Activated CD8-positive, alpha-beta T cell treated with anti-CD3 and anti-CD28 coated beads for 36 hours (primary cell): ENCODE data around the gene ZNF771. TPM values are rescaled to one million over a fixed set of nuclear protein-coding genes. Genes with fewer than 3 reads are reported as not detected.

Experiments used
- ATAC-seq: fragments of 200-7000 bp; cut with Tn5 transposase; one replicate; pipeline ENCODE4 v1.10.0; 2021; ENCODE audit warnings: mild to moderate bottlenecking, moderate library complexity
- CTCF ChIA-PET: fragments of 350-600 bp; sonication (Branson Sonifier 250); formaldehyde crosslinking; loops from one replicate; lab custom pipeline; 2021; ENCODE audit warnings: antibody characterized with exemption; lab: Charles Lee
- POLR2A ChIA-PET: fragments of 350-600 bp; sonication (Branson Sonifier 250); formaldehyde crosslinking; loops from one replicate; lab custom pipeline; 2021; ENCODE audit warnings: antibody characterized with exemption; lab: Charles Lee
- DNase-seq: peaks from one replicate; pipeline ENCODE4 v3.0.0-alpha.2; 2020
- H3K27ac Mint-ChIP-seq: one replicate; pipeline ENCODE4 v1.8.0; 2021; ENCODE audit warnings: mild to moderate bottlenecking, mixed read lengths
- H3K27me3 Mint-ChIP-seq: one replicate; pipeline ENCODE4 v1.8.0; 2021; ENCODE audit warnings: mixed read lengths
- H3K36me3 Mint-ChIP-seq: one replicate; pipeline ENCODE4 v1.8.0; 2021; ENCODE audit warnings: low read depth, mixed read lengths
- H3K4me1 Mint-ChIP-seq: one replicate; pipeline ENCODE4 v1.8.0; 2021; ENCODE audit warnings: low read depth, mixed read lengths
- H3K4me3 Mint-ChIP-seq: one replicate; pipeline ENCODE4 v1.8.0; 2021; ENCODE audit warnings: mild to moderate bottlenecking, moderate library complexity, mixed read lengths
- H3K9me3 Mint-ChIP-seq: one replicate; pipeline ENCODE4 v1.8.0; 2021; ENCODE audit warnings: mixed read lengths
- intact Hi-C: fragments of 100-400 bp; cut with micrococcal nuclease; formaldehyde crosslinking; loops from one replicate; pipeline ENCODE4 v1.10.0; 2022
- total RNA-seq, 2 experiments: library from RNA; stranded (reverse); gene quantifications; one replicate each; pipeline ENCODE4 v1.2.3, GENCODE V29; 2021
- TF ChIP-seq, protein P1 (sequence below): fragments of 200-600 bp; IDR thresholded peaks from one replicate; pipeline ENCODE4 v1.8.0; 2022; ENCODE audit warnings: antibody characterized with exemption, mild to moderate bottlenecking

Gene ZNF771
- total RNA-seq, 2 experiments from 2014 or later, result 5.4 to 6.6 TPM

DNA sequence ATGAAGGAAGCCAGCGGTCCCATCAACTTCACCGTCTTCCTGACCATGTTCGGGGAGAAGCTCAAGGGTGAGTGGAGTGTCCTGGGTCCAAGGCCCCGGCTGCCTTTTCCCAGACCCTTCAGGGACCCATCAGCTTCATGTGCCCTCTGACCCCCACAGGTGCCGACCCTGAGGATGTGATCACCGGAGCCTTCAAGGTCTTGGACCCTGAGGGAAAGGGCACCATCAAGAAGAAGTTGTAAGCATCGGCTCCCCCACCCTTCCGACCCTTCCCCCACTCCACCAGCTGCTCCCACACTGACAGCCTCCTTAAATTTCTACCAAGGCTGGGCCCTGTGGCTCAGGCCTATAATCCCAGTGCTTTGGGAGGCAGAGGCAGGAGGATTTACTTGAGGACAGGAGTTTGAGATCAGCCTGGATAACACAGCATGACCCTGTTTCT, 30.9 kb upstream of the ZNF771 start:
- peak overlapping the region; percentile 100 for H3K27ac Mint-ChIP-seq
- peaks cover 41% of the 10 kb centered on the region for H3K4me1 Mint-ChIP-seq
- ChIA-PET POLR2A (interaction anchor here (2.4 kb wide), 1 partner anchor 191 kb away, joined by 8 read pairs; no protein-coding TSS in a partner anchor), CTCF (interaction anchor here (1.2 kb wide), 1 partner anchor 33 kb away, joined by 5 read pairs; no protein-coding TSS in a partner anchor)
- no peak for DNase-seq
- intact Hi-C loops, result loop anchor here (10.0 kb wide), 2 partner anchors 282 to 312 kb away; partner anchors contain the start of genes ALDOA, TBX6 and YPEL3
- peaks cover 30% of the 10 kb centered on the region for H3K36me3 Mint-ChIP-seq
- ATAC-seq, result no peak
- peak overlapping the region; percentile 99 for H3K4me3 Mint-ChIP-seq
- TF ChIP-seq, protein P1, sequence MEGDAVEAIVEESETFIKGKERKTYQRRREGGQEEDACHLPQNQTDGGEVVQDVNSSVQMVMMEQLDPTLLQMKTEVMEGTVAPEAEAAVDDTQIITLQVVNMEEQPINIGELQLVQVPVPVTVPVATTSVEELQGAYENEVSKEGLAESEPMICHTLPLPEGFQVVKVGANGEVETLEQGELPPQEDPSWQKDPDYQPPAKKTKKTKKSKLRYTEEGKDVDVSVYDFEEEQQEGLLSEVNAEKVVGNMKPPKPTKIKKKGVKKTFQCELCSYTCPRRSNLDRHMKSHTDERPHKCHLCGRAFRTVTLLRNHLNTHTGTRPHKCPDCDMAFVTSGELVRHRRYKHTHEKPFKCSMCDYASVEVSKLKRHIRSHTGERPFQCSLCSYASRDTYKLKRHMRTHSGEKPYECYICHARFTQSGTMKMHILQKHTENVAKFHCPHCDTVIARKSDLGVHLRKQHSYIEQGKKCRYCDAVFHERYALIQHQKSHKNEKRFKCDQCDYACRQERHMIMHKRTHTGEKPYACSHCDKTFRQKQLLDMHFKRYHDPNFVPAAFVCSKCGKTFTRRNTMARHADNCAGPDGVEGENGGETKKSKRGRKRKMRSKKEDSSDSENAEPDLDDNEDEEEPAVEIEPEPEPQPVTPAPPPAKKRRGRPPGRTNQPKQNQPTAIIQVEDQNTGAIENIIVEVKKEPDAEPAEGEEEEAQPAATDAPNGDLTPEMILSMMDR, result no peak
- H3K9me3 Mint-ChIP-seq, result no peaks in the 10 kb centered on the region
- no peaks in the 10 kb centered on the region for H3K27me3 Mint-ChIP-seq

DNA sequence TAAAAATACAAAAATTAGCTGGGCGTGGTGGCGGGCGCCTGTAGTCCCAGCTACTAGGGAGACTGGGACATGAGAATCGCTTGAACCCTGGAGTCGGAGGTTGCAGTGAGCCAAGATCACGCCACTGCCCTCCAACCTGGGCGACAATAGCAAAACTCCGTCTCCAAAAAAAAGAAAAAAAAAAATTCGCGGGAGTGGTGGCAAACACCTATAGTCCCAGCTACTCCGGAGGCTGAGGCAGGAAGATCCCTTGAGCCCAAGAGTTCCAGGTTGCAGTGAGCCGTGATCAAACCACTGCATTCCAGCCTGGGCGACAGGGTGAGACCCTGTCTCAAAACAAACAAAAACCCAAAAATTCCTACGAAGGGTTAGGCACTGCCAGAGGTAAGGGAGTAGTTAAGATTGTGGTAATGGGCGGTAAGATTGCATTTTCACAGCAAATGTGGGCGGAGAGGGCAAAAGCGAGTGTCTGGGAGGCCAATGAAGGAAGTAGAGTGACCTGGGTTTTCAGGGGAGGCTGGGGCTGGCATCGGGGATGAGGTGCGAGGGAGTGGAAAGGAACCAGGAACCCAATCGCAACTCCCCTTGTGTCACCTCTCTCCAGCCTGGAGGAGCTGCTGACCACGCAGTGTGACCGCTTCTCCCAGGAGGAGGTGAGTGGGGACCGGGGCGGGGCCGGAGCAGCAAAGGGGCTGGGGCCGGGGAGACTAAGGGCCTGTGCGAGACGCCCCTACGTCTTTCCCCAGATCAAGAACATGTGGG, 30.2 kb upstream of the ZNF771 start:
- Mint-ChIP-seq H3K27ac (peak overlapping the region; percentile 100), H3K27me3 (no peaks in the 10 kb centered on the region), H3K9me3 (no peaks in the 10 kb centered on the region), H3K4me1 (peaks cover 36% of the 10 kb centered on the region), H3K36me3 (peaks cover 34% of the 10 kb centered on the region), H3K4me3 (peak overlapping the region; percentile 99)
- intact Hi-C loops, result loop anchor here (10.0 kb wide), 2 partner anchors 282 to 312 kb away; partner anchors contain the start of genes ALDOA, TBX6 and YPEL3
- ATAC-seq (no peak), DNase-seq (no peak)
- CTCF ChIA-PET, result interaction anchor here (1.2 to 1.6 kb wide), 2 partner anchors 32 to 148 kb away, joined by 3 to 5 read pairs; no protein-coding TSS in a partner anchor
- POLR2A ChIA-PET, result interaction anchor here (1.0 to 2.4 kb wide), 9 partner anchors 10 to 281 kb away, joined by 3 to 8 read pairs (median 4); partner anchors contain the start of gene ZNF48
- TF ChIP-seq, protein P1, result no peak

DNA sequence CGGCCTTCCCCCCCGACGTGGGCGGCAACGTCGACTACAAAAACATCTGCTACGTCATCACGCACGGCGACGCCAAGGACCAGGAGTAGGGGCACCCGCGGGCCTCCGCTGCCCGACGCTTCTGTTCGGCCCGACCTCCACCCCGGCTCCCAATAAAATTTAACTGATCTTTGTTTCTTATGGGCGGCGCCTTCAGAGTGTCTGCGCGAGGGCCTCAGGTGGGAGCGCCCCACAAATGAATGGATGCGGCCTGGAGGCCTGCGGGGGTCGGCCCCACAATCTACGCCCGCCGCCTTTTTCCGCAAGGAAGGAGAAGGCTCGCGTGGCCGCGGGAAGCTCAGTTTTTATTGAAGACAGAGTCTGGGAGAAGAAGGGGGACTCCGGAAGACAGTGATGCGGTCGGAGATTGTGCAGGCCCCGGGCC, 29.6 kb upstream of the ZNF771 start:
- H3K4me3 Mint-ChIP-seq, result peak overlapping the region; percentile 99
- ChIA-PET POLR2A (interaction anchor here (0.6 to 2.4 kb wide), 14 partner anchors 11 to 387 kb away, joined by 3 to 8 read pairs (median 4); partner anchors contain the start of gene ZNF48), CTCF (interaction anchor here (1.6 kb wide), 1 partner anchor 148 kb away, joined by 3 read pairs; no protein-coding TSS in a partner anchor)
- peak; percentile 37 for ATAC-seq
- DNase-seq, result peak; percentile 92
- no peaks in the 10 kb centered on the region for H3K27me3 Mint-ChIP-seq
- peak overlapping the region; percentile 100 for H3K27ac Mint-ChIP-seq
- H3K36me3 Mint-ChIP-seq, result peaks cover 34% of the 10 kb centered on the region
- intact Hi-C loops, result loop anchor here (10.0 kb wide), 2 partner anchors 283 to 313 kb away; partner anchors contain the start of genes ALDOA, TBX6 and YPEL3
- peaks cover 40% of the 10 kb centered on the region for H3K4me1 Mint-ChIP-seq
- TF ChIP-seq, protein P1, result no peak
- H3K9me3 Mint-ChIP-seq, result no peaks in the 10 kb centered on the region

DNA sequence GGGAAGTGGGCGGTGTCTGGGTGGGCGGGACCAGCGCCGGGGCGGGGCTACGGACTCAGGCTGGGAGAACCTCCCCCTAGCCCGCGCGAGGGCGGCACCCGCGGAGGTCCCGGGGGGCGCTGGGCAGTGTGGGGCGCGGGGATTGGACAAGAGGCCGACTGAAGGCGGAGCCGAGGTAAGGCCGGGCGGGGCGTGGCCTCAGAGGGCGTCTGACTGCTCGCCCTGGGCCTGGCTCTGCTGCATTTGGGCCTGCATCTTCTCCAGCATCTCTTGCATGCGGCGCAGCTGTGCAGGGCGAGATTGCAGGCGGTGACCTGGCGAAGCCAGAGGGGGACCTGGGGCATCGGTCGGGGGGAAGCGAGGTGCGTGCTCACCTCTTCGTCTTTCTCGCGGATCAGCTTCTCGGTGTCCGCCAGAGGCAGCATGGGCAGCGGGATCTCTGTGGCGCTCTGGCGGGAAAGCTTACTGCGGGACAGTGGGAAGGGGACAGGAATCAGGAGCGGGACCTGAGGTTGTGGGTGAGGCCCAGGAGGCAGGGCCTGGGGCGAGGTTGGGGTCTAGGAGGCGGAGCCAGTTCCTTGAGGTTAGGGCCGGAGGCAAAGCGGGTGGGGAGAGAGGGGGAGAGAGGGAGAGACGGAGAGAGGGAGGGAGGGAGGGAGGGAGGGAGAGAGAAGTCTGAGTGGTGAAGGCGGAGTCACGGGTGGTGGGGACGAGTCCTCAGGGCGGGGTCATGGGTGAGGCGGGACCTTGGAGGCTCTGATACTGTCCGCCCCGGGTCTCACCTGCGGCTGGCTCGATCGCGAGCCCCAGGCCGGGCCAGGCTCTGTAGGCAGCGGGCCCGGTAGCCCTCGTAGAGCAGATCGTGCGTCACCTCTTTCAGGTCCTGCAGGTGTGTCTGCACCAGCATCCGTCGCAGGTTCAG, 28.9 kb upstream of the ZNF771 start:
- CTCF ChIA-PET, result interaction anchor here (1.6 kb wide), 1 partner anchor 147 kb away, joined by 3 read pairs; no protein-coding TSS in a partner anchor

More for the DNA sequence above, 28.9 kb upstream of the ZNF771 start:
- intact Hi-C loops, result loop anchor here (10.0 kb wide), 2 partner anchors 284 to 314 kb away; partner anchors contain the start of genes ALDOA, TBX6 and YPEL3
- no peaks in the 10 kb centered on the region for H3K27me3 Mint-ChIP-seq
- POLR2A ChIA-PET, result interaction anchor here (0.6 to 2.4 kb wide), 13 partner anchors 11 to 386 kb away, joined by 3 to 8 read pairs (median 4); partner anchors contain the start of gene ZNF48
- peak; percentile 100 for DNase-seq
- peaks cover 45% of the 10 kb centered on the region for H3K4me1 Mint-ChIP-seq
- H3K4me3 Mint-ChIP-seq, result peak overlapping the region; percentile 99
- peak; percentile 88 for ATAC-seq
- H3K36me3 Mint-ChIP-seq, result peaks cover 34% of the 10 kb centered on the region
- TF ChIP-seq, protein P1, result no peak
- peak overlapping the region; percentile 100 for H3K27ac Mint-ChIP-seq
- H3K9me3 Mint-ChIP-seq, result no peaks in the 10 kb centered on the region
